GM18520 (cell line): ENCODE results near the gene RNF130.

Source experiments
- ATAC-seq: cut with Tn5 transposase; IDR thresholded peaks from one replicate; pipeline ENCODE4 v1.9.1; 2021; ENCODE audit not compliant: unreplicated experiment

Gene RNF130, protein sequence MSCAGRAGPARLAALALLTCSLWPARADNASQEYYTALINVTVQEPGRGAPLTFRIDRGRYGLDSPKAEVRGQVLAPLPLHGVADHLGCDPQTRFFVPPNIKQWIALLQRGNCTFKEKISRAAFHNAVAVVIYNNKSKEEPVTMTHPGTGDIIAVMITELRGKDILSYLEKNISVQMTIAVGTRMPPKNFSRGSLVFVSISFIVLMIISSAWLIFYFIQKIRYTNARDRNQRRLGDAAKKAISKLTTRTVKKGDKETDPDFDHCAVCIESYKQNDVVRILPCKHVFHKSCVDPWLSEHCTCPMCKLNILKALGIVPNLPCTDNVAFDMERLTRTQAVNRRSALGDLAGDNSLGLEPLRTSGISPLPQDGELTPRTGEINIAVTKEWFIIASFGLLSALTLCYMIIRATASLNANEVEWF

GRCh38 chr5:180071531-180072255 lies at the start of gene RNF130:
TSS of gene RNF130 (minus strand) at chr5:180071759. CDS start at chr5:180071702, 57 bp downstream.
- no peak for ATAC-seq

DNA sequence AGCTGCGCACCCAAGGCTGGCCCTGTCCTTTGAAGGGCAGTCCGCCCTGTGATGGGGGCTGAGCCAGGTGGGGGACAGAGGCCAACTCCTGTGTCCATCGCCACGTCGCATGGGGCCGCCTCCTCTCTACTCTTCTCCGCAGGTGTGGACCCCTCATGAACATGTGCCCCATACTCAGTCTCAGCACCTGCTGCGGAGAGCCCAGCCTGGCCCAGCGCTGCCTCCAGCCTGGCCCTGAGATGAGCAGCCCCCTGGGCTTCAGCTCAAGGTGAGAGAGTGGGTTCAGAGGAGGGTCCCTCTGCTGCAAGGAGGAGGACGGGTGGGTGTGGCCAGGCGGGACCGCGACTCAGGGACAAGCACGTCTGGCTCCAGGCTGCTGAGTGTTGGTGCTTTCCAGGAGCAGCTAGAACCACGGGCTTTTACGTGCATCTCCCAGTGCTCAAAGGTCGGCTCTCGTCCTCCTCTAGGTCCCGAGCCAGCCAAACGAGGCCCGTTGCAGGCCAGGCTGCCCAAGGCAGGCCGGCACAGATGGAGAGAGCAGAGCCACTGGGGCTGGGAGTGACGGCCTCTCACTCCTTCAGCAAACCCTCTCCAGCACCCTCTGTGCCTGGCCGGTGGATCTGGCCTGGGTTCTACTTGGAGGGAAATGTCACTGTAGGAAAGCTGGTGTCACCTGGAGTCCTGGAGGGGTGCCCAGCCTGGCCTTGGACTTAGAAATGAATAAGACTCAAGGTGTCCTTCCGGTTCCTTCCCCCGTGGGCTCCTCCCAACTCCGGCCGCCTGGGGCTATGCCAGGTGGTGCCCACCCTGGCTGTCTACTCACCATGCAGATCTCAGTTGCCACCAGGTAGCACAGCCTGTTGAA lies 48.9 kb upstream of the RNF130 start:
- no peak for ATAC-seq

DNA sequence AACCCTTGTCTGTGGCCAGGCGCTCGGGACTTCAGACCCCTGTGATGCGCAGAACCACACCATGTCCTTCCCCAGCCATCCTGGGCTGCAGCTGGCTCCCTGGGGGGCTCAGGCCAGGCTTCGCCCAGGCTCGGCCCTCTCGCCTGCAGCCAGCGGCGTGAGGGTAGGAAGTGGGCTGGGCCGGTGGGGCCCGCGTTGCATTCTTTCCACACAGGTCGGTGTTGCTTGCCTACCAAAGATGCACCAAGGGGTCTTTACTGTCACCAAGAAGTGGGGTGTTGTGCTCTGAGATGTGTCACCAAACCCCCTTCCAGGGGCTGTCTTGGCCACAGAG lies 48.3 kb upstream of the RNF130 start:
- no peak for ATAC-seq

GRCh38 chr5:180119031-180119902 lies 47.7 kb upstream of the RNF130 start:
- ATAC-seq = no peak

DNA sequence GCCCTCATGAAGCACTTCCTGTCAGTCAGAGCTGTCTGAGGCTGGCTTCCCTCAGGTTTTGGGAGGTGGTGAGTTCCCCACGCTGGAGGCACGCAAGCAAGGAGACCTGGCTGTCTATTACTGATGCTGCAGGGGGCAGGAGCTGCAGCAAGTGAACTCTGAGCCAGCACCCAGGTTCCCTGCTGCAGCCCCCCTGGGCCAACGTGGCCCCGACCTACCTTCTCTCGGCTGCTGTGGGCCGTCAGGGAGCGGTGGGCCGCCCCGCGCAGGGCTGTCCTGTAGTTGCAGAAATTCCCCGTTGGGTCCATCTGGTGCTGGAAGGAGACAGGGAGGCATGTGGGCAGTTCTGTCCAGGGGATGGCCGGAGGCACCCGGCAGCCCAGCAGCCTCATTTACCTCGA lies 46.8 kb upstream of the RNF130 start:
- ATAC-seq = no peak

- no peak for ATAC-seq
Observed at GRCh38 chr5:180117000-180117725, 45.6 kb upstream of the RNF130 start.

- no peak for ATAC-seq
Observed at GRCh38 chr5:180116077-180116999, 44.8 kb upstream of the RNF130 start.

- no peak for ATAC-seq
Observed at GRCh38 chr5:180115326-180116076, 43.9 kb upstream of the RNF130 start.

GRCh38 chr5:180114304-180115003 lies 42.9 kb upstream of the RNF130 start:
- no peak for ATAC-seq

DNA sequence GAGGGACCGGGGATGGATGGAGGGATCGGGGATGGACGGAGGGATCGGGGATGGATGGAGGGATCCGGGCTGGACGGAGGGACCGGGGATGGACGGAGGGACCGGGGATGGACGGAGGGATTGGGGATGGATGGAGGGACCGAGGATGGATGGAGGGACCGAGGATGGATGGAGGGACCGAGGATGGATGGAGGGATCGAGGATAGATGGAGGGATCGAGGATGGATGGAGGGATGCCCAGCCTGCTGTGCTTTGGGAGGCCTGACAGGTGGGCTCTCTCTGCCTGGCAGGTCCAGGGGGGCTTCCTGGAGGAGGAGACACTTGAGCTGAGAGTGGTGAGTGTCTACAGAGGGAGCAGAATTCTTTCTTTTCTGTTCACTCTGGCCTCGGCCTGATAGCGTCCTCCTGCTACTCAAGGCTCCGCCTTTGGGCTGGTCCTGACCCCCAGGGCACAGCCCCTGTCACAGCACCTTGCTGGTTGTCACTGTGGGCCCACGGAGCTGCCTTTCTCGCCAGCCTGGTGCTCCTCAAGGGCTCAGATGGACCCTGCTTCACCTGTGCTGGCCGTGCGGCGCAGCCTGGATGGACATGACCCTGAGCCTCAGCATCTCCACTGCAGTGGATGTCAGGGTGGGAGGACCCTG lies 42.2 kb upstream of the RNF130 start:
- no peak for ATAC-seq

DNA sequence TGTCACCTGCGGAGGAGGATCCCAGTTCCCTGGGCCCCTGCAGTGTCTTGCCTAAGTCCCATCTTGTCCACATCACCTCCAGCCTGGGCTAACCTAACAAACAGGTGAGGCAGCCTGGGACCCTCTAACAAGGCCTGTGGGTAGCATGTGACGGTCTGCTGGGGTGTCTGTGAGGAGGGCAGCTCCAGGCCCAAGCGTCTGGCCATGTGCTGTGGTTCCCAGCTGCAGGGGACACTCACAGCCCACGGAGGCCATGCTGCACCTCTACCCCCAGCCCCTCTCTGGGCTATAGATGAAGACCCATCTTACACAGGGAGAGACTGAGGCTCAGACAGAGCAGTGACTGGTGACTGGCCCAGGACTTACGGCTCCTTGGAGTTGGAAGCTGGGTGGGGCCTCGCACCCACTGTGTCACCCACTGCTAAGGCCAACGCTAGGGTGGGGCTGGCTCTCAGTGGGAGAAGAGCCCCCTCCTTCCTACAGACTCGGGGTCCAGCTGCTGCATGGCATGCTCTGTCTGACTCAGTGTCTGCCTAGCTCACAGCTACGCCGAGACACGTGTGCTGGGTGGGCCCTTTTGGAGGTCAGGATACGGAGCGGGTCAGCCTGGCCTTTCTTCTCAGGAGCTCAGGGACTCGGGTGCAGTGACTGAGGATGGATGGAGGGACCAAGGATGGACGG lies 40.8 kb upstream of the RNF130 start:
- ATAC-seq = no peak

DNA sequence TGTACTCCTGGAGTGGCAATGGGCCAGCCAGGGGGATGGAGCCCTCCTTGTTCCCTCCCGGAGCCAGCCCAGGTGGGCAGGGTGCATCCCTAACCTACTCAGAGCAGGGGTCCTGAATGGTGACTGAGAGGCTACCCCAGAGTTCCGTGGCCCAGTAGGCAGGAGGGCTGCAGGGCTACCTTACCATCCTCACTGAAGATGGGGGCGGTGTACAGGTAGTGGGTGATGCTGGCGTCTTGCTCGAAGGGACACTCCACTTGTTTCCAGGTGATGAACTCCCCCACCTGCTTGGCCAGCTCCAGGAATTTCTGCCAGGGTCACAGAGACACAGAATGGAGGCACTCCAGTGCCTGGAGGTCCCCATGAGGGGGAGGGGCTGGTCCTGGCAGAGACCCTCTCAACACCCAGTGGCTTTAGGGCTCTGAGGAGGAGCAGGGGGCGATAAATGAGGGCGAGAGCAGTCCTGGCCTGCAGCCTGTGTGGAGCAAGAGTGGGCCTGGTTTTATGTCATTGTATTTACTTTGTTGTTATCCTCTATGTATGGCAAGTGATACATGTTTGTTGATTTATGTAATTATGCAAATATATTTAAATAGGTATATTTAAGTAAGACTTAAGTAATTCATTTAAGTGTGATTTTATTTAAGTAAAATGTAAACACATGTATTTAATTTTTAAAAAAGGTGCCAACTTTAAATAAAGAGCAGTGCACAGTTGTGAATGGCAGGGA lies 39.9 kb upstream of the RNF130 start:
- no peak for ATAC-seq

DNA sequence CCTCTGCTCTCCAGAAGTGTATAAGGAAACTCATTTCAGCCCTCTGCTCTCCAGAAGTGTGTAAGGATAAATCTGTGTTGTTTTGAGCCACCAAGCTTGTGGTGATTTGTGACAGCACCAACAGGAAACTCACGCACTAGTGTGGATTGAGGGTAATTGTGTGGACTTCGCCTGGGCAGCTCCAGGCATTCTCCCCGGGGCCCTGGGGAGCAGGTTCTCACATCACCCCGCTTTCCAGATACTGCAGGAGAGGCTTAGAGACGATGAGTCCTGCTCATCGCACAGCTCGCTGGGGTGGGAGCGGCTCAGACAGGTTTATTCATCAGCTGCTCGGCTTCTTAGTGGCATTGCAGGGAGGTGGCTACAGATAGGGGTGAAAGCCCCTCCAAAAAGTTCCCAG lies 38.4 kb upstream of the RNF130 start:
- ATAC-seq = no peak

- ATAC-seq = no peak
Observed at GRCh38 chr5:180107005-180107404, 35.4 kb upstream of the RNF130 start.

DNA sequence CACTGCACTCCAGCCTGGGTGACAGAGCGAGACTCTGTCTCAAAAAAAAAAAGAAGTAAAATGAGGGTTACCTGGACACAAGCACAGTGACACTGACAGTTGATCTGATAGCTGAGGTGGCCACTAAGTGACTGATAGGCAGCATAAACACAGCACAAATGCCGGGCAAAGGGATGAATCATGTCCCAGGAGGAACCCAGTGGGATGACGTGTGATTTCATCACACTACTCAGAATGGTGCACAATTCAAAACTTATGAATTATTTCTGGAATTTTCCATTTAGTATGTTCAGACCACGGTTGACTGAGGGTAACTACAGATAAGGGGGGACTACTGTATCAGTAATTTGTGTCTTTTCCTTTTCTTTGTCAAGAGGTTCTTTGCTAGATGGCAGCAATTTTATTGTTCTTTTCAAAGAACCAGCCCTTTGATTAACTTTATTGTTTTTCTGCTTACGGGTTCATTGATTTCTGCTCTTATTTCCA lies 34.3 kb upstream of the RNF130 start:
- ATAC-seq = no peak

- no peak for ATAC-seq
Observed at GRCh38 chr5:180104168-180104530, 32.6 kb upstream of the RNF130 start.
